NCI-H2196 (cell line): ENCODE measurements around the gene TLNRD1.

Source experiments
- DNase-seq: peaks from one replicate; lab custom pipeline; 2025; ENCODE audit not compliant: unreplicated experiment; lab: John Stamatoyannopoulos, UW

The TLNRD1 gene

DNA sequence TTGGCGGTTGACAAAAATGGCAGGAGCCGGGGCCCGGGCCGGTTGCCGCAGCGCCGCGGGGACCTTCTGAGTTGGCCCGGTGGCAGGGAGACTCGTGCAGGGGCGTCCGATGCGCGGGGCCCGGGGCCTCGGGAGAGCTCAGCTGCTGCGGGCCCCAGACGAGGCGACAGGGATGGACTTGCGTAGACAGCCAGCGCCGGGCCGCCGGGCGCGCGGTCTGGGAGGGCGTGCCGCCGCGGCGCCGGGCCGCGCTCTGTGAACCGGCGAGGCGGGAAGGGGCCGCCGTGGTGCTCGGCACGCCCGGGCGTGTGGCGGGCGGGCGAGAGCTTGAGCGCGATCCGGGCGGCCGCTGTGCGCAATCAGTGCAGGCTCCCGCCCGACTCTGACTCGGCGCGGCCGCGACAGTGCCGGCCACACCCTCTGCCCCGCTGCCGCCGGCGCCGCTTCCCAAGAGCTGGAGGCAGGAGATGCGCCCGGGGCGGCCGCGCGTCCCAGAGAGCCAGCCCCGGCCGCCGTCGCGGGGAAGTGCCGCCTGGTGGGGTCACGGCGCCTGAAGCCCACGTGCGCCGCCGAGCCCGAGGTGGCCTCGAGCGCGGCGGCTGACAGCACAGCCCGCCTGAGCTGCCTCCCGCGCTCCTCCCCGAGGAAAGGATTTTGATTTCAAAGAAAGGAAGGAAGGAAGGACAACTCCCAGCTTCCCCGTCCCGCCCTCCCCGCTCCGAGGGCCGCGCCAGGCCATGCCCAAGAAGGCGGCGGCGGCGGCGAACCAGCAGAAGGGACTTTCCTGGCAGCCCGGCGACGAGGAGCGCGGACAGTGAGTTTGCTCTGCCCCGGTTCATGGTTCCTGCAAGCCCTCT is 657 bp downstream of the TLNRD1 start:
- no peak for DNase-seq

DNA sequence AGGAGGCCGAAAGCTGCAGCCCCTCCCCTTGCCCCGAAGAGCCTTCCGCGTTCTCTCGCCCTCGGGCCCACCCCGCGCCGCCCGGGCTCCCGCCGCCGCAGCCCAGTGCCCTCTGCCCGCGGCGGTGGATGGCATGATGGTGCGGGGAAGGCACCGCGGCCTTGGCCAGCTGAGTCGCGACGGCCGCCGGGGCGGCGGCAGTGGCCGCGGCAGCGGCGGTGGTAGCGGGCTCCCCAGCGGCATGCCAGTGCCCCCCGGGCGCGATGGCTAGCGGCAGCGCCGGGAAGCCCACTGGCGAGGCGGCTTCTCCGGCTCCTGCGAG is 1.2 kb downstream of the TLNRD1 start:
- DNase-seq = no peak

DNA sequence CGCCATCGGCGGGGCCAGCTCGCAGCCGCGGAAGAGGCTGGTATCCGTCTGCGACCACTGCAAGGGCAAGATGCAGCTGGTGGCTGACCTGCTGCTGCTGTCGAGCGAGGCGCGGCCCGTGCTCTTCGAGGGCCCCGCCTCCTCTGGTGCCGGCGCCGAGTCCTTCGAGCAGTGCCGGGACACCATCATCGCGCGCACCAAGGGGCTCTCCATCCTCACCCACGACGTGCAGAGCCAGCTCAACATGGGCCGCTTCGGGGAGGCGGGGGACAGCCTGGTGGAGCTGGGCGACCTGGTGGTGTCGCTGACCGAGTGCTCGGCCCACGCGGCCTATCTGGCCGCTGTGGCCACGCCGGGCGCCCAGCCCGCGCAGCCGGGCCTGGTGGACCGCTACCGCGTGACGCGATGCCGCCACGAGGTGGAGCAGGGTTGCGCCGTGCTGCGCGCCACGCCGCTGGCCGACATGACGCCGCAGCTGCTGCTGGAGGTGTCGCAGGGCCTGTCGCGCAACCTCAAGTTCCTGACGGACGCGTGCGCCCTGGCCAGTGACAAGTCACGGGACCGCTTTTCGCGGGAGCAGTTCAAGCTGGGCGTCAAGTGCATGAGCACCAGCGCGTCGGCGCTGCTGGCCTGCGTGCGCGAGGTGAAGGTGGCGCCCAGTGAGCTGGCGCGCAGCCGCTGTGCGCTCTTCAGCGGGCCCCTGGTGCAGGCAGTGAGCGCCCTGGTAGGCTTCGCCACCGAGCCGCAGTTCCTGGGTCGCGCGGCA is 1.8 kb downstream of the TLNRD1 start:
- DNase-seq = no peak

DNA sequence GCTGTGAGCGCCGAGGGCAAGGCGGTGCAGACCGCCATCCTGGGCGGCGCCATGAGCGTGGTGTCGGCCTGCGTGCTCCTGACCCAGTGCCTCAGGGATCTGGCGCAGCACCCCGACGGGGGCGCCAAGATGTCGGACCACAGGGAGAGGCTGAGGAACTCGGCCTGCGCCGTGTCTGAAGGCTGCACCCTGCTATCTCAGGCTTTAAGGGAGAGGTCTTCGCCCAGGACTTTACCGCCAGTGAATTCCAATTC is 2.3 kb downstream of the TLNRD1 start:
- DNase-seq = no peak

DNA sequence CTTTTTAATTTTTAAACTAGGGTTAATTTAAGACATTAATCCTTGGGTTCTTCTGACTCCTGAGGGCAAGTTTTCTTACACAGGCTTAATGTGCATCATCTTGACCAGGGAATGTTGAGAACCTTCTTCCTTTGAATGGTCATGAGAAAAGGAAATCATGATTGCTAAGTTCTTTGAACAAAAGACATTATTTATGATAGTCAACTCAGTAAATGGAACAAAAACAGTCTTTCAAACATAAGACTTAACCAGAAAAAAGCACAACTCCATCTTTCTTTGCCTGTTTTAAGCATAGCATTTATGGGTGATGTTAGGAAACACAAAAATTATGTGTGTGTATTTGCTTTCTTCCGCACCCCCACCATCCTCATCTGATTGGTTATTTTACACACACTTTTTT is 5.4 kb downstream of the TLNRD1 start:
- no peak for DNase-seq

DNA sequence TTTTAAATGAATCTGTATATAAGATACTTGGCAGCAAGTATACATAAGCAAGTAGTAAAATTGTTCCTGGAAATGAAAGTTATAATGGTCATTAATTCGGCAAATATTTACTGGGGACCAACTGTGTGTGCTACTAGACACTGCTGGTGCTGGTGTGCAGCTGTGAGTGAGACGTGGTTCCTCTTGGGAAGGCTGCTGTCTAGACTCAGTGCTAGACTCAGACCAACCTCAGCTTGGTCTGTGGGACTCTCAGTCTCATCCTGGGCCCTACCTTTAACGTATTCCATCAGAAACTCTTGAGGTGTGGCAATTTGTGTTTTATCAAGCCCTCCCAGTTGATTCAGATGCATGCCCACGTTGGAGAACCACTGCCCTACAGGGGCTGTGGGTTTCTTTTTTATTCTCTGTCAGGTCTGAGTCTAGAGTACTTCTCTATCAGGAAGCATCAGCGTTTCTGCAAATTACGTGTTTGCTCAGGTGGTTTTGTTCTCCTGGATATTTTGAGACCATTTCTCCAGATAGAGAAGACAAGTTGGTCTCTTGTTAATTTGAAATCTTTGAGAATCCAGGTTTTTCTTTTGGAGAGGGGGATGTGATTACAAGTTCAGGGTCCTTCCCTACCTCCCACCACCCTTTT is 6.8 kb downstream of the TLNRD1 start:
- no peak for DNase-seq

DNA sequence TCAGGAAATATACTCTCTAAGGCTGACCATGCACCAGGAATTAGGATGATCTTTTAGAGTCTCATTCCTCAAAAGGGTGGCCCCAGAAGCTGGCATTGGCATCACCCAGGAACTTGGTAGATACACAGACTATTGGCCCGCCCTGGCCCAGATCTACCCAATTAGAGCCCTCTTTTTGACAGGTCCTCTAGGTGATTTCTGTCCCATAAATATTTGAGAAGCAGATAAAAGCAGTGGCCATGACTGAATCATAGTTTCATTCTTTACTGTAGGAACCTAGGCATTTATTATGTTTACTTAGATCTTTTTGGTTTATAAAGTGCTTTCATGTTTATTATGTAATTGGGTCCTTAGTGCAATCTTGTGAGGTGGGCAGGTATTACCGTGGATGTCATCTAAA is 7.6 kb downstream of the TLNRD1 start:
- no peak for DNase-seq

DNA sequence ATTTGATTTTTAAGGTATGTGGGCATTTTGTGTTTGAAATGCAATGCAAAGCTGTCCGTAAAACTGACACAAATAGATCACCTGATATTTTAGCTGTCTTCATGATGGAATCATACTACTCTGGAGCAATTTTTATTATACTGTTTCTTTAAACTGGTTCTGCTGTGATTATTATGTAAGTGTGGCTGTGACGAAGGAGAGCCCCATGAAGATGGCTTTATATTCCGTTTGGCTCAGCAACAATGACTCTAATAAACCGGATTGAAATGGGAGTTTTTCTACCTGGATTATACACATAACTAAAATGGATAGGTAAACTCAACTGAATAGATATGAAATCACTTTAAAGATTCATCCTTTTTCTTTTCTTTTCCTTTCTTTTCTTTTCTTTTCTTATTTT is 9.4 kb downstream of the TLNRD1 start:
- DNase-seq = no peak

DNA sequence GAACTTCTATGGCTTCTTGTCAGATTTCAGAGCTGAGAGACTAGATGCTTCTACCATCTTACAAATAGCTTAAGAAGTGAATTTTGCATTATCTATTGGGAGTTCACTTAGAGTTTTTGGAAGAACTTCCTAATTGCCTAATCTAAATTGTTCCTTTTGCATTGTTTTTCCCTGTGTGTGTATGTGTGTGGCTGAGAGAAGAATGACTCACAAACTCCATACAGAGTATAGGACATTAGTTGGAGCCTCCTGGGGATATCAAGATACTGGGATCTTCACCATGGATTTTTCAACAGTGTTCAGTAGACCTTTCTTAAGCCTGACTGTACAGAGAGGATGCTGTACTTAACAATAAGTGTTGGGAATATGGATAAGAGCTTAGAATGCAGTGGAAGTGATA is 10.9 kb downstream of the TLNRD1 start:
- no peak for DNase-seq

DNA sequence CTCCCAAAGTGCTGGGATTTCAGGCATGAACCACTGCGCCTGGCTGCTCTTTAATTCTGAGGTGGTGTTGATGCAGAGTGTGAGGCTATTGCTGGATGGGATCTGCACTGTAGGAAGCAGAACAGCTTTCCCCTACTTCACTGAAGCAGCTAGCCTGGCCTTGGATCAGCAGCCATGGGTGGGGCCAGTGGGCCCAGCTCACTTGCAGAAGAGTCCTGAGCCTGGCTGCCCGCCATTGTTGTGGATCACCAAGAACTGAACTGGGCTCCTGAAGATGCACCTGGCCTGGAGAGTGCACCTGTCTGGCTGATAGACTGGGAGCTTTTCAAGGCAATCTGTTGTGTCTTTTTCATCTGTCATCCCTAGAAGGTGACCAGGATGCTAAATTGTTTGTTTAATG is 11.9 kb downstream of the TLNRD1 start:
- DNase-seq = no peak

DNA sequence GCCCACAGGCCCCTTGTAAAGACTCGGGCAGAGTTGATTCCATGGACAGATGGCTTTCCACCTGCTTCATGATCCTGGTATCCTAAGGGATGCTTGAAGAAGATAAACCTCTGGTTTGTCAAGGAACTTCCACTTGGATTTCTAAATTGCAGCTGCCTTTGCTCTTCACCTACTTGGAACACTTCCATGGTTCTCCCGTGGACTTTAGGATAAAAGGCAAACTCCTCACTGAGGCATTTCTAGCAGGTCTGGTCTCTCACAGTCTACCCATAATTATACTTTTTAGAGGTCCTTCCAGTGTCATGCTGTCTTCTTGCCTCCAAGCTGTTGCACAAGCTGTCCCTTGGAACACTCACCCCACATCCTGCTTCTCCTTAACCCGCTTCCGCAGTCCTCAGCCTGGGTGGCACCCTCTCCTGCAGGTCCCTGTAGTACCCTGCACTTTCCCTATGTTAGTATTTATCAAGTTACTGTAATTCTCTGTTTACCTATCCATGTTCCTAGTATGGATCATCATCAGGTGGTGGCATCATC is 12.7 kb downstream of the TLNRD1 start:
- DNase-seq = no peak

DNA sequence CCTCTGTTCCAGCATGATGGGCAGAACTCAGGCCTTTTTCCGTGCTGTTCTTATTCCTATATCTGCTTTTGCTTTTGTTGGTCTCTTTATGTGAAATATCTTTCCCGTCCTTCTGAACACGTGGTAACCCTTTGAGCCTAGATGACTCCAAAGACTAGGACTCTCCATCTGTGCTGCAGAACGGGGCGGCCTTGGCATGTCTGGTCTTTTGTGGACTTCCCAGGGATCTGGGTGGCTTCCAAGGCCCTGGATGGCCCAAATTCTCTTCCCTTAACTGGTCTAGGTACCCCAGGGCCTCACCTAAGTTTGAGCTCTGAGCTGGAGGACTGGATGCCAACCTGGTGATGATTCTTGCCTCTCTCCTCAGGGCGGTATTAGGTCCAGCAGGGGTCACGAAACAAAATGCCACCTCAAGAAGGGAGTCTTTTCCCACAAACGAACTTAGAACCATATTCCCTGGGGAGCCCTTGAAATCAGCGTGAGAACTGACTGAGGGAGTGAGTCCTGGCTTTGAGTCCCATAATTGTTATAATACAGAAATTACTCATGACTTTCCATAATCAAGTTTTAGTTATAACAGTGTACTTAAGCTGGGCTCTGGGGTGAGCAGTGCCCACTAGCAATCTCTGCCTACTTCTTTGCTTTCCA is 13.8 kb downstream of the TLNRD1 start:
- no peak for DNase-seq

DNA sequence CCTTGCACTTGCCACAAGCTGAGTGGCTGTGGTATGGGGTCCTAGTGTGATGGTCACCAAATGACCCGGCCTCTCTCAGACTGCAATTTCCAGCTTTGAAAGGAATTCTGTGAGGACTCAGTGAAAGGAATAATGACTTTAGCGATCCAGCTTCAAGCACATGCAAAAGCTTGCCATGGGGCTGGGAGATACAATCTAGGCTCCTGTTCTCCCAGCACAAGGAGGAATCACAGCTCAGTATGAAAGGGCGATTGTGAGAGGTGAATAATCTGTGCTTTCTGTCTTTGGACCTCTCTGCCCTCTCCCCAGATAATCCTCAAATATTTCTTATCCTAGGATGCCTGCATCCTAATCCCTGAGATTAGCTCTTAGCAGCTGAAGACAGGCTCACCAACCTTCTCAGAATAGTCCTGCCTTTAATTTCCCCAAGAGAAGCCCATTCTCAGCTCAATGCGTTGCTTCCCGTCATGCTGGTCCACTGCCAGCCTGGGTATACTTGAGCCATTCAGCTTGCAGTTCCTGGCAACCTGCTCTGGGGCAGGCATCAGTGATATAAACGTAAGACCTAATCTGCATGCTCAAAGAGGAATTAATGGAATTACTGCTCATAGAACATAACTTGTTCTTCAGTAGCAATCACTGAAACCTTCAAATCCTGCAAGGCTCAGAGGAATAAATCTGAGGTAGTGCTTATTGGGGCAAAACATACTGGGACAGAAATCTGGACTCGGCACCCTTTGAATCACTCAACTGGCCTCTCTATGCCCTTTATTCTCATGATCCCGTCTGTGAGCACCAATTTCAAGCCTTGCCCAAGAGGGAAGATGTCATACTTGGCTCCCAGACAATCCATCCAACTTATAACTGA is 15.1 kb downstream of the TLNRD1 start:
- DNase-seq = no peak

DNA sequence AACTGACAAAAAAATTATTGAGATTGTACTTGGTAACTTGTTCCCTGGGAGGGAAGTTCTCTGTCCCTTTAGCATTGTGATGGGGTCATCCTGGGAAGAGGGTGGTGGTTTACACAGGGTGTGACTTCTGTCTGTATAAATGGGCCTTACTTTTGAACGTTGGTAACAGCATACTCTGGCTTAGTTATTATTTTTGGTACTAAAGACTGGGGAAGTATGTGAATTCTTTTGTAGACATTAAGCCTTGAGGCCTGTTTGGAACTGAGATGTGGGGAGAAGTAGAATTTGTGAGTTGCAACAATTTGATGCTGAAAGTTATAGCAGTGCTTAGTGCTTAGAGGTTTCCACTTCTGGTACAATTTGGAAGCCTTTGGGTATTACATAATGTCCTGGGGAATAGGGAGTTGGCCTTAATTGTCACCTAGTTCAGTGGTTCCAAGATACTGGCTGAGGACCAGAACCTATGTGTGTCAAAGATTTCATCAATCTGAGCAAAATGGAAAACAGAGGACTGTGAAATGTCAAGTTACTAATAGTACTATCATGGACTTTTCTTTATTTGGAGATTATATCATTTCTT is 15.9 kb downstream of the TLNRD1 start:
- no peak for DNase-seq

DNA sequence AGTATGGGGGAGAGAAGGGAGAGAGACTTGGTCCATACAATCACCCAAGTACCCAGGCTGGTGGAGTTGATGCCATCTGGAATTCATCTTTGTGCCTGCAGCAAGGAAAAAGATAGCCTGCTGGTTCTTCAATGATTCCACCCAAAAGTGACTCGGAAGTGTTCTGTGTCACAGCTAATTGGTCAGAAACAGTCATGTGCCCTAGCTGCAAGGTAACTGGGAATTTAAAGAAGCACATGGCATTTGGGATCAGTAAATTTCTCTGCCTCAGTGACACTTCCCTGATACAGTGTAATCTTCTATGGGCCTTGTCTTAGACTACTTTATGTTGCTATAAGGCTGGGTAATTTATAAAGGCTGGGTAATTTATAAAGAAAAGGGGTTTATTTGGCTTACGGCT is 17.5 kb downstream of the TLNRD1 start:
- no peak for DNase-seq

DNA sequence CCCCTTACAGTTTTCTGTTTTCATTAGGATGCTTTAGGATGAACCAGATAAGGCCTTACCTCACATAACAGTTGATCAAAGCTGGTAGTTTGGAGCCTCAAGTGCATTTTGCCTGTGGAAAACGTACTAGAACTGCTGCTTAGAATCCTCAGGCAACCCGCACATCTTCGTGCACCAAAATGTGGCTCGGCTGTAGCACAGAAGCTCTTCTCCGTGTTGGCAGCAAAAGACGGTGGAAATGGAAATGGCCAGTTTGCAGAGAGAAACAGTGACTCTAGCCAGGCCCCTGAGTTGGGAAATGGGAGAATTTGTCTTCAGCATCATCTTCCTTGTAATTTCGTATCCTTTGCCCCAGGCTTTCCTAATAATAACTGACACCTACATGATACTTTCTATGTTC is 20.6 kb downstream of the TLNRD1 start:
- no peak for DNase-seq

DNA sequence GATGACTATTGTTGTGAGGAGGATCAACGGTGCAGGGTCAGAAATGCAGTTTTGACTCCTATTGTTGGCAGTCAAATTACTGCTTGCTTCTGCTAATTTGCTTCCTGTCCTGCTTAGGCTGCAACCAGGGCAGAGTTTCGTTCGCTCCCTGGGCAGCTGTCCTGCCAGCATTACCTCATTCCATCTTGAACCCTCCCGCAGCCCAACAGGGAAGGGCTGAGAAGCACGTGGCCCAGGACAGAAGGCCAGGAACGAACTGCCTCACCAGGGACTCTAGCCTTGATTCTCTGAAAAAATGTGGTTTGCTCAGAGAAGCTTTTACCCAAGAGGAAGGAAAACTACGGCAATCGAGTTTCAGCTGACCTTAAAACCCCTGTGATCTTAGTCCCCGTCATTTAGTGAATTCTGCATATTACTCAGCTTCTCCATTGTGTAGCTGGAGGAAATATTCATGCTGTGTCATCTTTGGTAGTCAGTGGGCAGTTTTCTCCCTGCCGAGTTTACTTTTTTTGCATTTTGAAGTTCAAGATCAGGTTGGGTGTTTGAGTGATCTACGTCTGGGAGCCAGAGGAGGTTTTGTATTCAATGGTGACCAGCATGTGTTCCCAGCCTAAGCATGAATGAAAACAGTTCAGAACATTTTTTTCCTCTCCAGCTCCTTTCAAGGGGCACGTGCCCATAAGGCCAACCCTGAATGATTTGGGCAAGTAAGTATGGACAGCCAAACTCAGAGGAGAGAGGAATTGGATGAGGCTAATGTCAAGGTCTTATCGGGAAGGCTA is 23.0 kb downstream of the TLNRD1 start:
- DNase-seq = no peak

DNA sequence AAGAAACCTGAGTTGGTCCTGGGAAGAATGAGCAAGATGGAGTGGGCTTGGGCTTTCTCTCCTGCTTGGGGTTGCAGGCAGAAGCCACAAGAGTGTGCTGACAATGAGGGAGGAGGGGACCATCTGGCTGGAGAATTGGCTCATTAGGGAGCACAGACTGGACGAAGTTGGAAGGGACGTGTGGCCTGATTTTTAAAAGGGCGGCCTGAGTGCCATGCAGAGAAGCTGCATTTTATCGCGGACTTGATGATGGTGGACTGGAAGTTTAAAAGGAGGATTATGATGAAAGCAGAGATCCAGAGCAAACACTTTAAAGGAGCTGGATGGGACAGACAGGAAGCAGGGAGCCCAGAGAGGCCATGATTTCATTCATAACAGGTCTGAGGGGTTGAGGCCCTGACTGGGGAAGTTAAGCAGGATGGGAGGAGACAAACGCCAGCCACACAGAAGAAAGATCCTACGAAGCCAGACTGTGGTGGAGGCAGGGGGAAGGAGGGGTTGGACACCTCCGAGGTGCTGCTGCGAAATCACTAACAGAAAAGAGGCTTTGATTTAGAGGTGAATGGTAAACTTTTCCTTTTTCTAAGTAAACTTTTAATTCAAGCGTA is 23.6 kb downstream of the TLNRD1 start:
- DNase-seq = no peak

DNA sequence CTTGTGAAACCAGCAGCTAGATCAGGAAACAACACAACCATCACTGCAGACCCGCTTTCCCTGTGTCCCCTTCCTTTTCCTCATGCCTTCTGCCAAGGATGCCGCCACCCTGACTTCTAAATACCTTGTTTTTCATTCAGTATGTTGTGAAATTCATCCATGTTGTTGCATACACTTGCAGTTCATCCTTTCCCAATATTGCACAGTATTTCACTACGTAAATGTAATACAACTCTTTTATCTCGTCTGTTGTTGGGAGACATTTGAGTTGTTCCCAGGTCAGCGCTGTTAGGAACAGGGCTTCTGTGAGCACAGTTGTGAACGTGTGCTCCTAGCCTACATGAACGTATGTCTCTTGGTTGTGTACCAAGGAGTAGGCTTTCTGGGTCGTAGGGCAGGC is 24.2 kb downstream of the TLNRD1 start:
- DNase-seq = no peak
